ENCODE measurements around the gene CORT. TPM values are rescaled to one million over a fixed set of nuclear protein-coding genes. Genes with fewer than 3 reads are reported as not detected.

CORT gene
- total RNA-seq, 6 donors from 2014 or later = 0.26 to 0.59 TPM; not detected in 4

DNA sequence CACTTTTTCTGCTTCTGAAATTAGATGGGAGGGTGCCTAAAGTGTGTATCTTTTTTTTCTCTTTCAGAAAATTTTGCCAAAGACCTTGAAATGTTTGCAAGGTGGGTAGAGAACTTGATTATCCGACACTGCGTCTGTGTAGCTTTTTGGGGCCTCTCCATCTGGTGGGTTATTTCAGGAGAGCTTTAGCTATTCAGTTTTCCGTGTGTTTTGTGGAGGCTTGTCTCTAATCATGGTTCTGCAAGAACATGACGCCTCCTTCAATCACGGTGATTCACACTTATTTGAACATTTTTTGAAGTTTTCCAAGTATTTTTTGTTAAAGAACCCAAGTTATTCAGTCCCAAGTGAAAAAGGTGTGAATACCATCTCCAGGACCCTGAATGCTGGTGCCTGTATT is 15.2 kb upstream of the CORT start:
- Histone ChIP-seq H3K9me3 (no peaks in the 10 kb centered on the region), H3K4me1 (peaks cover 17 to 43% (median 20%) of the 10 kb centered on the region in 4 donors), H3K27me3 (no peaks in the 10 kb centered on the region), H3K27ac (no peak overlapping the region), H3K4me3 (no peak overlapping the region), H3K36me3 (no peaks in the 10 kb centered on the region)
- WGBS, 2 donors = 95 to 97% methylated on average over 5 of the region's 5 CpGs
- ATAC-seq (ENCODE audit: low FRiP score in 2 of 2) (no peak), DNase-seq (no peak)
- TF ChIP-seq POLR2AphosphoS5 (IDR thresholded peaks at IDR 0.05) = no peak
- TF ChIP-seq, protein P1, sequence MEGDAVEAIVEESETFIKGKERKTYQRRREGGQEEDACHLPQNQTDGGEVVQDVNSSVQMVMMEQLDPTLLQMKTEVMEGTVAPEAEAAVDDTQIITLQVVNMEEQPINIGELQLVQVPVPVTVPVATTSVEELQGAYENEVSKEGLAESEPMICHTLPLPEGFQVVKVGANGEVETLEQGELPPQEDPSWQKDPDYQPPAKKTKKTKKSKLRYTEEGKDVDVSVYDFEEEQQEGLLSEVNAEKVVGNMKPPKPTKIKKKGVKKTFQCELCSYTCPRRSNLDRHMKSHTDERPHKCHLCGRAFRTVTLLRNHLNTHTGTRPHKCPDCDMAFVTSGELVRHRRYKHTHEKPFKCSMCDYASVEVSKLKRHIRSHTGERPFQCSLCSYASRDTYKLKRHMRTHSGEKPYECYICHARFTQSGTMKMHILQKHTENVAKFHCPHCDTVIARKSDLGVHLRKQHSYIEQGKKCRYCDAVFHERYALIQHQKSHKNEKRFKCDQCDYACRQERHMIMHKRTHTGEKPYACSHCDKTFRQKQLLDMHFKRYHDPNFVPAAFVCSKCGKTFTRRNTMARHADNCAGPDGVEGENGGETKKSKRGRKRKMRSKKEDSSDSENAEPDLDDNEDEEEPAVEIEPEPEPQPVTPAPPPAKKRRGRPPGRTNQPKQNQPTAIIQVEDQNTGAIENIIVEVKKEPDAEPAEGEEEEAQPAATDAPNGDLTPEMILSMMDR (IDR thresholded peaks at IDR 0.05) = no peak
- TF ChIP-seq EP300 (IDR thresholded peaks at IDR 0.05) = no peak

DNA sequence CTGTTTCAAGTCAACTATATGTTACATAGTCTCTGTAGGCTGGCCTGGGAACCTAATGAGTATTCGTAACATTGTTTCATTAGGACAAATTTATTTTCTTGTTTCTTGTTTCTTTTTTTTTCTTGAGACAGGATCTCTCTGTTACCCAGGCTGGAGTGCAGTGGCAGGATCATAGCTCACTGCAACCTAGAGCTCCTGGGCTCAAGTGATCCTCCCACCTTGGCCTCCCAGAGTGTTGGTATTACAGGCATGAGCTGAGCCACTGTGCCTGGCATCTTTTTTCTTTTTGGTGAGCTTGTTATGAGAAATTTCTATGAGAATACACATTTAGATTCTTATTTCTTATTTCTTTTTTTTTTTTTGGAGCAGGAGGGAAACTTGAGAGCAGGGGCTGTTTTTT is 12.8 kb upstream of the CORT start:
- no peaks in the 10 kb centered on the region for H3K27me3 ChIP-seq
- peaks cover 0 to 7% (median 1%) of the 10 kb centered on the region in 4 donors for H3K36me3 ChIP-seq
- H3K27ac ChIP-seq = no peak overlapping the region
- TF ChIP-seq POLR2A (IDR thresholded peaks at IDR 0.05) (no peak), EP300 (IDR thresholded peaks at IDR 0.05) (no peak), POLR2AphosphoS5 (IDR thresholded peaks at IDR 0.05) (no peak)
- TF ChIP-seq, protein P1 (IDR thresholded peaks at IDR 0.05) = no peak
- peaks cover 0 to 22% (median 6%) of the 10 kb centered on the region in 4 donors for H3K4me1 ChIP-seq
- DNase-seq (no peak), ATAC-seq (ENCODE audit: low FRiP score in 2 of 2) (no peak)
- H3K9me3 ChIP-seq = no peaks in the 10 kb centered on the region
- WGBS, 2 donors = 92 to 94% methylated on average over 1 of the region's 1 CpG
- H3K4me3 ChIP-seq = no peak overlapping the region

DNA sequence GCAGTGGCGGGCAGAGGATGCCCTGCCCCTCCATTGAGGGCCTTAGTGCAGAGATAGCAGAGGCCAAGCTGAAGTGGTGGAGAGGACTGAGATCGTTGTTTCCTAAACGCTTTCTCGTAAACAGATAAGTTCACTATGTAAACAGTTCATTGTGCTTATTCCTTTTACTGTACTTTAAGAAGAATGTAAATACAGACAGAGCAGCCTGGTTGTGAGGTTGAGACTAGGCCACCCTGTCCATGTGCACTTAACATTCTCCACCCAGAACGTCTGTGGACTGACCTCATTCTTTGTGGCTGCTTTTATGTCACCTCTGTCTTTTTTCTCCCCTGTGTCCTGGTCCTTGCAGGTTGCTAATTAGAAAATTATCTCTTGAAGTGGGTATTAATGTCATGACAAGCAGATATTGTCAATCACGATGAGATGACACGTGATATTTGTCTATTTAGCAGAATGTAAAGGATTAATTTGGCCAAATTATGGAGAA is 11.1 kb upstream of the CORT start:
- no peak overlapping the region for H3K4me3 ChIP-seq
- ATAC-seq (ENCODE audit: low FRiP score in 2 of 2) (peak in 1 of 2 donors; percentile 46), DNase-seq (no peak)
- no peaks in the 10 kb centered on the region for H3K27me3 ChIP-seq
- 47 to 54% methylated on average over 7 of the region's 7 CpGs for WGBS, 2 donors
- H3K9me3 ChIP-seq = no peaks in the 10 kb centered on the region
- peak overlapping the region in 1 of 4 donors; percentile 22 for H3K27ac ChIP-seq
- TF ChIP-seq POLR2A (IDR thresholded peaks at IDR 0.05) (no peak), EP300 (IDR thresholded peaks at IDR 0.05) (peak in 1 of 4 donors; percentile 9), POLR2AphosphoS5 (IDR thresholded peaks at IDR 0.05) (peak in 1 of 2 donors; percentile 30)
- TF ChIP-seq, protein P1 (IDR thresholded peaks at IDR 0.05) = no peak
- peaks cover 0 to 12% (median 3%) of the 10 kb centered on the region in 4 donors for H3K4me1 ChIP-seq
- H3K36me3 ChIP-seq = peaks cover 0 to 7% (median 1%) of the 10 kb centered on the region in 4 donors

DNA sequence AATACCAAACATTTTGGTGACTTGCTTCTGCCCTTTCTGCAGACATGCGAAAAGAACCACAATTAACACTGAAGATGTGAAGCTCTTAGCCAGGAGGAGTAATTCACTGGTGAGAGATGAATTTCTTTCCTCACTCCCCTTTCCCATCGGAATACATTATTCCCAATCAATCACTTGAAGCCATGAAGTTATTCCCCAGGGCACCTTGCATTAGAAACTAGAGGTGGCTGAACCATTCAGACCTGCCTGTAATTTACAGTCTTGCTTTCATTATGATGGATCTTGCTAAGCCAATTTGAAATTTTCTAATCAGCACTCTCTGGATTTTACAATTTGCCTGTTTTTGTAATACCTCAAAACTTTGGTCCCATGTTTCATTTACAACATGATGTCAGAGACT is 9.5 kb upstream of the CORT start:
- no peak overlapping the region for H3K27ac ChIP-seq
- ATAC-seq (ENCODE audit: low FRiP score in 2 of 2) (no peak), DNase-seq (no peak)
- TF ChIP-seq EP300 (IDR thresholded peaks at IDR 0.05) (no peak), POLR2A (IDR thresholded peaks at IDR 0.05) (no peak), POLR2AphosphoS5 (IDR thresholded peaks at IDR 0.05) (no peak)
- TF ChIP-seq, protein P1 (IDR thresholded peaks at IDR 0.05) = no peak
- peaks cover 0 to 14% (median 1%) of the 10 kb centered on the region in 4 donors for H3K36me3 ChIP-seq
- 97% methylated on average over 2 of the region's 2 CpGs for WGBS, 2 donors
- no peaks in the 10 kb centered on the region for H3K27me3 ChIP-seq
- H3K4me3 ChIP-seq = no peak overlapping the region
- no peaks in the 10 kb centered on the region for H3K9me3 ChIP-seq
- H3K4me1 ChIP-seq = peaks cover 0 to 12% (median 3%) of the 10 kb centered on the region in 4 donors

DNA sequence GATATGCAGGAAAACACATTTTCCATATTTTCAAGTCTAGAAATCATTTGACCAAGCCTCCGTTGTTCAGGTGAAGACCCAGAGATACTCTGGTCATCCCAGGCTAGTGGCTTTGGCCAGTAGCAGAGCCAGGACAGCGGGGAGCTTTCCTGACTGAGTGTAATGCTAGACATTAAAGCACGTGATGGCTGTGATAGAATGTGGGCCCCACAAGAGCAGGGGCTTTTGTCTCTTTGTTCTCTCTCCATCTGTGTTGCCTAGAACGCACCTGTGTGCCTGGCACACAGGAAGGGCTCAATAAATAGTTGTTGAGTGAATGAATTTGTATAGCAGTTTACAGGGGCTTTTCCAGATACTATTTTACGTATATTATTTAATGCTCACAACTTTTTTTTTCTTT is 9.0 kb upstream of the CORT start:
- DNase-seq = no peak
- Histone ChIP-seq H3K4me3 (no peak overlapping the region), H3K4me1 (peaks cover 0 to 12% (median 3%) of the 10 kb centered on the region in 4 donors), H3K27me3 (no peaks in the 10 kb centered on the region), H3K27ac (no peak overlapping the region), H3K36me3 (peaks cover 0 to 14% (median 1%) of the 10 kb centered on the region in 4 donors), H3K9me3 (no peaks in the 10 kb centered on the region)
- TF ChIP-seq, protein P1 (IDR thresholded peaks at IDR 0.05) = no peak
- TF ChIP-seq POLR2AphosphoS5 (IDR thresholded peaks at IDR 0.05) = no peak
- TF ChIP-seq EP300 (IDR thresholded peaks at IDR 0.05) = no peak
- no peak for TF ChIP-seq POLR2A (IDR thresholded peaks at IDR 0.05)
- no peak for ATAC-seq (ENCODE audit: low FRiP score in 2 of 2)
- 95 to 99% methylated on average over 5 of the region's 5 CpGs for WGBS, 2 donors
